HG02973 (cell line): ENCODE measurements around the gene VPS37B.

Experiments
- ATAC-seq: cut with Tn5 transposase; IDR thresholded peaks from one replicate; pipeline ENCODE4 v1.9.1; 2021; ENCODE audit warnings: moderate library complexity; ENCODE audit not compliant: unreplicated experiment

Gene VPS37B

GRCh38 chr12:122867691-122868461, 28.0 kb downstream of the VPS37B start:
- no peak for ATAC-seq

GRCh38 chr12:122866950-122867607, 28.8 kb downstream of the VPS37B start:
- no peak for ATAC-seq

GRCh38 chr12:122866379-122866778, 29.5 kb downstream of the VPS37B start:
- ATAC-seq, result no peak

GRCh38 chr12:122865268-122866231, 30.4 kb downstream of the VPS37B start:
- no peak for ATAC-seq

- ATAC-seq, result no peak
Measured at GRCh38 chr12:122864894-122865253, 31.1 kb downstream of the VPS37B start.

GRCh38 chr12:122862872-122863701, 32.8 kb downstream of the VPS37B start:
- ATAC-seq, result no peak

GRCh38 chr12:122862110-122862634, 33.8 kb downstream of the VPS37B start:
- ATAC-seq, result no peak

- ATAC-seq, result no peak
Measured at GRCh38 chr12:122861587-122861970, 34.3 kb downstream of the VPS37B start.

GRCh38 chr12:122860854-122861586, 34.9 kb downstream of the VPS37B start:
- ATAC-seq, result no peak

GRCh38 chr12:122860040-122860853, 35.7 kb downstream of the VPS37B start:
- ATAC-seq, result no peak

GRCh38 chr12:122859303-122860039, 36.5 kb downstream of the VPS37B start:
- no peak for ATAC-seq

GRCh38 chr12:122858591-122859302, 37.2 kb downstream of the VPS37B start:
- ATAC-seq, result no peak

- ATAC-seq, result no peak
Measured at GRCh38 chr12:122858171-122858570, 37.8 kb downstream of the VPS37B start.

- ATAC-seq, result no peak
Measured at GRCh38 chr12:122856999-122857671, 38.8 kb downstream of the VPS37B start.

- ATAC-seq, result no peak
Measured at GRCh38 chr12:122855928-122856831, 39.7 kb downstream of the VPS37B start.
